Measurements from ENCODE around the gene HOXA4.

Gene HOXA4

DNA sequence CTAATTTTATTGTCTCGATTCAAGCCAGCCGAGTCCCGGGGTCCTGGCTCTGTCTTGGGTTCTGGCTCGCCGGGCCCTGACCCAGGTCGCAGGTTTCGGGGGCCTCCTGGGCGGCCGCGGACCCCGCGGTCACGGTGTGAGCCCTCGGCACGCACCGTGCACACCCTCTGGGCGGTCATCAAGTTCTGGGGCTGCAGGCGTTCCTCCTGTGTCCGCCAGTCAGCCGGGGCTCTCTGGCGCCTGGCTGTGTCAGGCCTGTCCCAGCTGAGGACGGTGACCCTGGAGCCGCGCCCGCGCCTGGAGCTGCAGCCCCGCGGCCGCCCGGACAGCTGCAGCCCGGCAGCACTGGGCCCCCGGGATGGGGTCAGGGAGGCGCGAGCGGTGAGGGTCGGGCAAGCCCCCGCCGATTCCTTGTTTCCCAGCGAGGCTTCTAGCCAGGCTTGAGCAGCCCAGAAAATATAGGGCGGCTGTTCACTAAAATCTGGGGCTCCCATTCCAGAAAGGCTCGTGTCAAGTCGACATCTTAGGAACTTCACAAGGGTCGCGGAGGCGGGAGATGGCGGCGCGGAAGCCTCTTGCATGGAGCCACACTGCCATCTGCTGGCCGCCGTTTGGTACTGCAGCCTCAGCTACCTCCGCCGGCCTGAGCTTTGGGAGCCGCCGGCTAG is 30.1 kb upstream of the HOXA4 start:
- TF ChIP-seq, protein P1, sequence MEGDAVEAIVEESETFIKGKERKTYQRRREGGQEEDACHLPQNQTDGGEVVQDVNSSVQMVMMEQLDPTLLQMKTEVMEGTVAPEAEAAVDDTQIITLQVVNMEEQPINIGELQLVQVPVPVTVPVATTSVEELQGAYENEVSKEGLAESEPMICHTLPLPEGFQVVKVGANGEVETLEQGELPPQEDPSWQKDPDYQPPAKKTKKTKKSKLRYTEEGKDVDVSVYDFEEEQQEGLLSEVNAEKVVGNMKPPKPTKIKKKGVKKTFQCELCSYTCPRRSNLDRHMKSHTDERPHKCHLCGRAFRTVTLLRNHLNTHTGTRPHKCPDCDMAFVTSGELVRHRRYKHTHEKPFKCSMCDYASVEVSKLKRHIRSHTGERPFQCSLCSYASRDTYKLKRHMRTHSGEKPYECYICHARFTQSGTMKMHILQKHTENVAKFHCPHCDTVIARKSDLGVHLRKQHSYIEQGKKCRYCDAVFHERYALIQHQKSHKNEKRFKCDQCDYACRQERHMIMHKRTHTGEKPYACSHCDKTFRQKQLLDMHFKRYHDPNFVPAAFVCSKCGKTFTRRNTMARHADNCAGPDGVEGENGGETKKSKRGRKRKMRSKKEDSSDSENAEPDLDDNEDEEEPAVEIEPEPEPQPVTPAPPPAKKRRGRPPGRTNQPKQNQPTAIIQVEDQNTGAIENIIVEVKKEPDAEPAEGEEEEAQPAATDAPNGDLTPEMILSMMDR (IDR thresholded peaks at IDR 0.05; ENCODE audit: insufficient read depth, low read length): peak; percentile 80
- TF ChIP-seq POLR2AphosphoS5 (IDR thresholded peaks at IDR 0.05; ENCODE audit: low read depth): no peak
- TF ChIP-seq GABPA (IDR thresholded peaks at IDR 0.05; ENCODE audit: low read depth): no peak
- TF ChIP-seq, protein P2, sequence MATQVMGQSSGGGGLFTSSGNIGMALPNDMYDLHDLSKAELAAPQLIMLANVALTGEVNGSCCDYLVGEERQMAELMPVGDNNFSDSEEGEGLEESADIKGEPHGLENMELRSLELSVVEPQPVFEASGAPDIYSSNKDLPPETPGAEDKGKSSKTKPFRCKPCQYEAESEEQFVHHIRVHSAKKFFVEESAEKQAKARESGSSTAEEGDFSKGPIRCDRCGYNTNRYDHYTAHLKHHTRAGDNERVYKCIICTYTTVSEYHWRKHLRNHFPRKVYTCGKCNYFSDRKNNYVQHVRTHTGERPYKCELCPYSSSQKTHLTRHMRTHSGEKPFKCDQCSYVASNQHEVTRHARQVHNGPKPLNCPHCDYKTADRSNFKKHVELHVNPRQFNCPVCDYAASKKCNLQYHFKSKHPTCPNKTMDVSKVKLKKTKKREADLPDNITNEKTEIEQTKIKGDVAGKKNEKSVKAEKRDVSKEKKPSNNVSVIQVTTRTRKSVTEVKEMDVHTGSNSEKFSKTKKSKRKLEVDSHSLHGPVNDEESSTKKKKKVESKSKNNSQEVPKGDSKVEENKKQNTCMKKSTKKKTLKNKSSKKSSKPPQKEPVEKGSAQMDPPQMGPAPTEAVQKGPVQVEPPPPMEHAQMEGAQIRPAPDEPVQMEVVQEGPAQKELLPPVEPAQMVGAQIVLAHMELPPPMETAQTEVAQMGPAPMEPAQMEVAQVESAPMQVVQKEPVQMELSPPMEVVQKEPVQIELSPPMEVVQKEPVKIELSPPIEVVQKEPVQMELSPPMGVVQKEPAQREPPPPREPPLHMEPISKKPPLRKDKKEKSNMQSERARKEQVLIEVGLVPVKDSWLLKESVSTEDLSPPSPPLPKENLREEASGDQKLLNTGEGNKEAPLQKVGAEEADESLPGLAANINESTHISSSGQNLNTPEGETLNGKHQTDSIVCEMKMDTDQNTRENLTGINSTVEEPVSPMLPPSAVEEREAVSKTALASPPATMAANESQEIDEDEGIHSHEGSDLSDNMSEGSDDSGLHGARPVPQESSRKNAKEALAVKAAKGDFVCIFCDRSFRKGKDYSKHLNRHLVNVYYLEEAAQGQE (IDR thresholded peaks at IDR 0.05; ENCODE audit: insufficient replicate concordance, low read depth): no peak
- TF ChIP-seq SPI1 (IDR thresholded peaks at IDR 0.05; ENCODE audit: borderline replicate concordance, low read depth): no peak
- Histone ChIP-seq H3K27ac (replicated peaks) (peak overlapping the region; percentile 53), H3K4me3 (replicated peaks; ENCODE audit: insufficient read depth, low read length) (peak overlapping the region; percentile 74), H3K27me3 (ENCODE audit: insufficient read depth, poor library complexity, severe bottlenecking) (peaks cover 53% of the 10 kb centered on the region)
- peak; percentile 81 to 87 for DNase-seq (ENCODE audit: low read depth in 1 of 2, low spot score in 1 of 2)

GRCh38 chr7:27160145-27160545 is 29.6 kb upstream of the HOXA4 start:
- TF ChIP-seq, protein P1 (IDR thresholded peaks at IDR 0.05; ENCODE audit: insufficient read depth, low read length): no peak
- TF ChIP-seq, protein P2 (IDR thresholded peaks at IDR 0.05; ENCODE audit: insufficient replicate concordance, low read depth): no peak
- TF ChIP-seq GABPA (IDR thresholded peaks at IDR 0.05; ENCODE audit: low read depth) (no peak), POLR2AphosphoS5 (IDR thresholded peaks at IDR 0.05; ENCODE audit: low read depth) (no peak), SPI1 (IDR thresholded peaks at IDR 0.05; ENCODE audit: borderline replicate concordance, low read depth) (no peak)
- H3K27ac ChIP-seq (replicated peaks): no peak overlapping the region
- H3K27me3 ChIP-seq (ENCODE audit: insufficient read depth, poor library complexity, severe bottlenecking): peaks cover 53% of the 10 kb centered on the region
- H3K4me3 ChIP-seq (replicated peaks; ENCODE audit: insufficient read depth, low read length): peak overlapping the region; percentile 74
- DNase-seq (ENCODE audit: low read depth in 1 of 2, low spot score in 1 of 2): no peak

GRCh38 chr7:27159266-27160144 is 28.9 kb upstream of the HOXA4 start:
- no peak for TF ChIP-seq POLR2AphosphoS5 (IDR thresholded peaks at IDR 0.05; ENCODE audit: low read depth)
- no peak for TF ChIP-seq SPI1 (IDR thresholded peaks at IDR 0.05; ENCODE audit: borderline replicate concordance, low read depth)
- TF ChIP-seq, protein P1 (IDR thresholded peaks at IDR 0.05; ENCODE audit: insufficient read depth, low read length): no peak
- TF ChIP-seq, protein P2 (IDR thresholded peaks at IDR 0.05; ENCODE audit: insufficient replicate concordance, low read depth): no peak
- TF ChIP-seq GABPA (IDR thresholded peaks at IDR 0.05; ENCODE audit: low read depth): no peak
- H3K27me3 ChIP-seq (ENCODE audit: insufficient read depth, poor library complexity, severe bottlenecking): peaks cover 53% of the 10 kb centered on the region

More at GRCh38 chr7:27159266-27160144, 28.9 kb upstream of the HOXA4 start:
- no peak for DNase-seq (ENCODE audit: low read depth in 1 of 2, low spot score in 1 of 2)
- H3K4me3 ChIP-seq (replicated peaks; ENCODE audit: insufficient read depth, low read length): no peak overlapping the region
- no peak overlapping the region for H3K27ac ChIP-seq (replicated peaks)

All from HL-60 (cell line).